Body of pancreas (tissue), 4 donors: ENCODE results near the gene LBX1. TPM values are rescaled to one million over a fixed set of nuclear protein-coding genes. Genes with fewer than 3 reads are reported as not detected.

ENCODE experiments used
- ATAC-seq: fragments of 150-250 bp; one replicate; pipeline ENCODE4 v1.9.1; 2016
- DNase-seq, 4 donors: peaks; one replicate each; pipeline ENCODE4 v3.0.0-alpha.2; 2019
- H3K27ac ChIP-seq, 4 donors: fragments of 200-600 bp; sonication (generic); 1 replicate in 3 of 4; 2 replicates in 1 of 4; pipeline versions ENCODE4 v1.5.1 to v1.6.1; 2016 to 2019; ENCODE audit warnings: mild to moderate bottlenecking in 1 of 4, mixed read lengths in 1 of 4, moderate library complexity in 1 of 4
- H3K27me3 ChIP-seq, 2 donors: fragments of 200-600 bp; sonication (generic); one replicate each; pipeline ENCODE4 v1.6.0; 2016; ENCODE audit warnings: mild to moderate bottlenecking in 1 of 2
- H3K36me3 ChIP-seq, 2 donors: fragments of 200-600 bp; sonication (generic); replicated peaks in 1 of 2; 2 replicates each; pipeline ENCODE4 v1.5.1; 2016; ENCODE audit warnings: low read depth in 2 of 2; ENCODE audit not compliant: insufficient read depth in 1 of 2
- H3K4me1 ChIP-seq: fragments of 200-600 bp; sonication (generic); one replicate; pipeline ENCODE4 v1.6.0; 2016
- H3K4me3 ChIP-seq, 2 donors: fragments of 200-600 bp; sonication (generic); 1 replicate in 1 of 2; 2 replicates in 1 of 2; pipeline ENCODE4 v1.5.1; 2016 to 2019
- H3K9me3 ChIP-seq, 3 donors: fragments of 200-600 bp; sonication (generic); 1 replicate in 2 of 3; 2 replicates in 1 of 3; pipeline ENCODE4 v1.5.1; 2016
- POLR2A ChIP-seq, 3 donors: fragments of 450-650 bp; IDR thresholded peaks; one replicate each; pipeline ENCODE4 v1.6.1; 2016; ENCODE audit warnings: antibody characterized with exemption in 3 of 3, mild to moderate bottlenecking in 2 of 3
- WGBS, 2 donors: methylation state at CpG; one replicate each; pipeline ENCODE4 v1.1.5; 2017; 5-methylcytosine and 5-hydroxymethylcytosine counted together
- intact Hi-C: fragments of 100-400 bp; cut with DNase I; formaldehyde crosslinking; loops from one replicate; pipeline ENCODE4 v1.15.1; 2023
- total RNA-seq, 2 donors: library from RNA; depleted of rRNA; stranded (reverse); fragments of >200 nt; gene quantifications; one replicate each; pipeline ENCODE4 v1.1.0, GENCODE V29; 2016
- TF ChIP-seq, protein P1 (sequence below), 7 experiments: fragments of 450-650 bp in 4 of 7; fragments of 200-600 bp in 3 of 7; sonication (generic) in 3 of 7; IDR thresholded peaks; one replicate each; pipeline ENCODE4 v1.5.1; 2016 to 2019; ENCODE audit warnings: antibody characterized with exemption in 7 of 7

LBX1 gene
- total RNA-seq, 2 donors from 2014 or later, result not detected

DNA sequence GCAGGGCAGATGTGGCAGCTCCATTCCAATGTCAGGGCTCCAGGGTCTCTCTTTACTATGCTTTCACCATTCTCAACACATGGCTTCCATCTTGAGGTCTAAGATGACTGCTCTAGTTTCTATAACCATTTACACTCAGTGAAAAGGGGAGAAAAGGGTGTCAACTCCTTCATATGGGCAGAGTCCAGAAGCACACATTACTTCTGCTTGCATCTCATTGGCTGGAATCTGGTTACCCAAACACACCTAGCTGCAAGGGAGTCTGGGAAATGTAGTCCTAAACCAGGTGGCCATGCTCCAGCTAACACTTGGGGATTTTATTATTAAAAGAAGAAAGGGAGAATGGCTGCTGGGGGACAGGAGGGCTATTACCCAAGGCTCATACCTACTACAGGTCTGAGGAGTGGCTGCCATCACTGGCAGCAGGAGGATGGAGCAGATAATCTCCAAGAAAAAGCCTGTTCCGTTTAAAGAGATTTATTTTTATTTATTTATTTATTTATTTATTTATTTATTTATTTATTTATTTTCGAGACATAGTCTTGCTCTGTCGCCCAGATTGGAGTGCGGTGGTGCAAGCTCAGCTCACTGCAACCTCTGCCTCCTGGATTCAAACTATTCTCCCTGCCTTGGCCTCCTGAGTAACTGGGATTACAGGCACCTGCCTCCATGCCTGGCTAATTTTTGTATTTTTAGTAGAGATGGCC, 29.1 kb upstream of the LBX1 start:
- no peaks in the 10 kb centered on the region for H3K36me3 ChIP-seq
- peaks cover 0 to 14% of the 10 kb centered on the region in 2 donors for H3K27me3 ChIP-seq
- intact Hi-C loops, result no loop called here
- no peak overlapping the region for H3K27ac ChIP-seq
- no peaks in the 10 kb centered on the region for H3K9me3 ChIP-seq
- WGBS, 2 donors, result 80 to 85% methylated on average over 4 of the region's 4 CpGs
- no peak overlapping the region for H3K4me3 ChIP-seq
- DNase-seq, result no peak
- TF ChIP-seq POLR2A (IDR thresholded peaks at IDR 0.05), result no peak
- TF ChIP-seq, protein P1, sequence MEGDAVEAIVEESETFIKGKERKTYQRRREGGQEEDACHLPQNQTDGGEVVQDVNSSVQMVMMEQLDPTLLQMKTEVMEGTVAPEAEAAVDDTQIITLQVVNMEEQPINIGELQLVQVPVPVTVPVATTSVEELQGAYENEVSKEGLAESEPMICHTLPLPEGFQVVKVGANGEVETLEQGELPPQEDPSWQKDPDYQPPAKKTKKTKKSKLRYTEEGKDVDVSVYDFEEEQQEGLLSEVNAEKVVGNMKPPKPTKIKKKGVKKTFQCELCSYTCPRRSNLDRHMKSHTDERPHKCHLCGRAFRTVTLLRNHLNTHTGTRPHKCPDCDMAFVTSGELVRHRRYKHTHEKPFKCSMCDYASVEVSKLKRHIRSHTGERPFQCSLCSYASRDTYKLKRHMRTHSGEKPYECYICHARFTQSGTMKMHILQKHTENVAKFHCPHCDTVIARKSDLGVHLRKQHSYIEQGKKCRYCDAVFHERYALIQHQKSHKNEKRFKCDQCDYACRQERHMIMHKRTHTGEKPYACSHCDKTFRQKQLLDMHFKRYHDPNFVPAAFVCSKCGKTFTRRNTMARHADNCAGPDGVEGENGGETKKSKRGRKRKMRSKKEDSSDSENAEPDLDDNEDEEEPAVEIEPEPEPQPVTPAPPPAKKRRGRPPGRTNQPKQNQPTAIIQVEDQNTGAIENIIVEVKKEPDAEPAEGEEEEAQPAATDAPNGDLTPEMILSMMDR (IDR thresholded peaks at IDR 0.05), result no peak
- no peaks in the 10 kb centered on the region for H3K4me1 ChIP-seq
- no peak for ATAC-seq

DNA sequence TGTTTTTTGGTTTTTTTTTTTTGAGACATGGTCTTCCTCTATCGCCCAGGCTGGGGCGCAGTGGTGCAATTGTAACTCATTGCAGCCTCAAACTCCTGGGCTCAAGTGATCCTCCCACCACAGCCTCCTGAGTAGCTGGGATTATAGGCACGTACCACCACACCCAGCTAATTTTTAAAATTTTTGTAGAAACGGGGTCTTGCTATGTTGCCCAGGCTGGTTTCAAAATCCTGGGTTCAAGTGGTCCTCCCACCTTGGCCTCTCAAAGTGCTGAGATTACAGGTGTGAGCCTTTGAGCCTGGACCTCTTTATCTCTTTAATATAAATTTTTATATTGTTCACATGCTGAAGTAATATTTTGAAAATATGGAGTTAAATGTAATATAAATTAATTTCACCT, 28.2 kb upstream of the LBX1 start:
- Histone ChIP-seq H3K4me3 (no peak overlapping the region), H3K27me3 (peaks cover 0 to 13% of the 10 kb centered on the region in 2 donors), H3K27ac (no peak overlapping the region), H3K36me3 (no peaks in the 10 kb centered on the region), H3K4me1 (no peaks in the 10 kb centered on the region), H3K9me3 (no peaks in the 10 kb centered on the region)
- DNase-seq (no peak), ATAC-seq (no peak)
- intact Hi-C loops, result no loop called here
- TF ChIP-seq, protein P1 (IDR thresholded peaks at IDR 0.05), result no peak
- no peak for TF ChIP-seq POLR2A (IDR thresholded peaks at IDR 0.05)
- WGBS, 2 donors, result 74 to 83% methylated on average over 4 of the region's 4 CpGs

DNA sequence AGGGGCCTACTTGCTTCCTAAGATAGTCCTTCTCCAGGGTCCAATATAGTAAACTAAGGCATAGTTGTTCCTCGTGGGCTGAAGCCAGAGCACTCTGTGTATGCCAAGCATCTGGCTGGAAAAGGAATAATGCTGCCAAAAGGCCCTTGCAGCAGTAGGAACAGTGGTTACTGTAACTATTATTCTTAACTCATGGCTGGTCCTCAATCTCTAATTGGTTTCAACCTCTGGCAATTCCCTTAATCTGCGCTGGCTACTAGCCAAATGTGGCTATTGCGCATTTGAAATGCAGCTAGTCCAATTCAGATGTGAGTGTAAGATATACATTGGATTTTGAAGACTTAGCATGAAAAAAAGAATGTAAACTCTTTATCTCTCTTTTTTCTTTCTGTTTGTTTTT, 27.8 kb upstream of the LBX1 start:
- no peak for ATAC-seq
- peaks cover 0 to 13% of the 10 kb centered on the region in 2 donors for H3K27me3 ChIP-seq

DNA sequence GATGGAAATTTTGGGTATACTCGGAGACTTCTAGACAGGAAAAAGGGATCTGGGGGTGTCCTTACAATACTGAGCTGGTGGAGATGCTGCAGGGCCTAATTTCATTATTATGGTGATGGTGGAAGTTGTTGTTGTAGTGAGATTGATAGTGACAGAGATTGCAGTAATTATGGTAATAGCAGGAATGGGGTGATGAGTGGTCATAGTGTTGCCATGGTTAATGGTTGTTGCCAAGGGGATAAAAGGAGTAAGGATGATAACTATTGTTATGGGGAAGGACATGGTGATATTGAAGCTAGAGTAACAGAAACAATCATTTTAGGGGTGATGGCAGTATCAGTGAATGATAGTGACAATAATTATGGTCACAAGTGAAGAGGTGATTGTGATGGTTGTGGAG, 27.1 kb upstream of the LBX1 start:
- Histone ChIP-seq H3K36me3 (no peaks in the 10 kb centered on the region), H3K27me3 (peaks cover 0 to 8% of the 10 kb centered on the region in 2 donors), H3K9me3 (no peaks in the 10 kb centered on the region), H3K4me3 (no peak overlapping the region), H3K4me1 (no peaks in the 10 kb centered on the region), H3K27ac (no peak overlapping the region)
- intact Hi-C loops, result no loop called here
- DNase-seq (no peak), ATAC-seq (no peak)
- WGBS, 2 donors, result 90 to 91% methylated on average over 1 of the region's 1 CpG
- TF ChIP-seq POLR2A (IDR thresholded peaks at IDR 0.05), result no peak
- TF ChIP-seq, protein P1 (IDR thresholded peaks at IDR 0.05), result no peak

More for the DNA sequence above, 27.8 kb upstream of the LBX1 start:
- no peak overlapping the region for H3K27ac ChIP-seq
- intact Hi-C loops, result no loop called here
- H3K4me3 ChIP-seq, result no peak overlapping the region
- H3K4me1 ChIP-seq, result no peaks in the 10 kb centered on the region
- DNase-seq, result no peak
- TF ChIP-seq, protein P1 (IDR thresholded peaks at IDR 0.05), result no peak
- no peak for TF ChIP-seq POLR2A (IDR thresholded peaks at IDR 0.05)
- WGBS, 2 donors, result 70 to 72% methylated on average over 3 of the region's 3 CpGs
- H3K36me3 ChIP-seq, result no peaks in the 10 kb centered on the region
- H3K9me3 ChIP-seq, result no peaks in the 10 kb centered on the region

DNA sequence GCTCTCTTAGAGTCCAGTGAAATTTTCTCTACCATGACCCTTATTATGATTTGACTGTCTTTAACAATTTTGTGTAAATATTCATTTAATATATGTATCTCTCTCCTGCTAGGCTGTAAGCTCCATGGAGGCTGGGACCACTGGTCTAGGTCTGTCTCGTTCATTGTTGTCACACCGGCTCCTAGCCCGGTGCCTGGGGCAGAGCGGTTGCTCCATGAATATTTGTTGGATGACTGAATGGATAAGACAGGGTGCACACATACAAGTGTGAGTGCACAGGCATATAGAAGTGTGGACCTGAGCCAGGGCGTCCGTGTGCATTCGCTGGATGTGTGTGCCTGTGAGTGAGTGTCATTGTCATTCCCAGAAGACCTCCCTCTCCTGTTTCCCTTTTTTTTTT, 20.9 kb upstream of the LBX1 start:
- H3K27me3 ChIP-seq, result no peaks in the 10 kb centered on the region

More for the DNA sequence above, 20.9 kb upstream of the LBX1 start:
- Histone ChIP-seq H3K4me1 (no peaks in the 10 kb centered on the region), H3K27ac (no peak overlapping the region), H3K4me3 (no peak overlapping the region), H3K36me3 (no peaks in the 10 kb centered on the region), H3K9me3 (no peaks in the 10 kb centered on the region)
- TF ChIP-seq, protein P1 (IDR thresholded peaks at IDR 0.05), result no peak
- no peak for TF ChIP-seq POLR2A (IDR thresholded peaks at IDR 0.05)
- ATAC-seq, result no peak
- DNase-seq, result no peak
- intact Hi-C loops, result no loop called here
- 63 to 72% methylated on average over 7 of the region's 7 CpGs for WGBS, 2 donors
